HG02943 (cell line): ENCODE measurements around the gene CFAP43.

Experiments
- ATAC-seq: cut with Tn5 transposase; IDR thresholded peaks from one replicate; pipeline ENCODE4 v1.9.1; 2021; ENCODE audit warnings: mild to moderate bottlenecking, low read depth, moderate library complexity; ENCODE audit not compliant: unreplicated experiment

The CFAP43 gene

GRCh38 chr10:104104418-104104817 is 127.7 kb downstream of the CFAP43 start:
- no peak for ATAC-seq

GRCh38 chr10:104103956-104104355 is 128.2 kb downstream of the CFAP43 start:
- ATAC-seq: no peak

GRCh38 chr10:104101902-104102301 is 130.3 kb downstream of the CFAP43 start:
- no peak for ATAC-seq

GRCh38 chr10:104100795-104101194 is 131.4 kb downstream of the CFAP43 start:
- ATAC-seq: no peak

GRCh38 chr10:104099941-104100340 is 132.2 kb downstream of the CFAP43 start:
- no peak for ATAC-seq

GRCh38 chr10:104099269-104099668 is 132.9 kb downstream of the CFAP43 start:
- no peak for ATAC-seq

- ATAC-seq: no peak
Observed at GRCh38 chr10:104098358-104098925, 133.7 kb downstream of the CFAP43 start.

- no peak for ATAC-seq
Observed at GRCh38 chr10:104096692-104097091, 135.5 kb downstream of the CFAP43 start.

GRCh38 chr10:104092749-104093148 is 139.4 kb downstream of the CFAP43 start:
- ATAC-seq: no peak

- ATAC-seq: no peak
Observed at GRCh38 chr10:104090611-104091010, 141.6 kb downstream of the CFAP43 start.

- no peak for ATAC-seq
Observed at GRCh38 chr10:104089621-104090020, 142.5 kb downstream of the CFAP43 start.

GRCh38 chr10:104088239-104088638 is 143.9 kb downstream of the CFAP43 start:
- ATAC-seq: no peak

GRCh38 chr10:104085801-104086400 is 146.3 kb downstream of the CFAP43 start, which contains the start of gene COL17A1:
Gene COL17A1, minus strand, starts transcription at chr10:104085880. Its CDS starts 5,207 bp downstream, at chr10:104080673.
- ATAC-seq: no peak

- no peak for ATAC-seq
Observed at GRCh38 chr10:104084482-104085142, 147.6 kb downstream of the CFAP43 start.

- ATAC-seq: no peak
Observed at GRCh38 chr10:104081998-104082397, 150.2 kb downstream of the CFAP43 start.

- no peak for ATAC-seq
Observed at GRCh38 chr10:104080762-104081161, 151.4 kb downstream of the CFAP43 start.
